ENCODE data around the gene PXT1.
A peak's percentile ranks its signal among the peaks of the same experiment; 100 is the strongest.
"Not testable (repeated sequence)": the region's sequence is repeated elsewhere in the genome, so short reads cannot be mapped to it uniquely, and the experiment has no call there.

Gene PXT1

GRCh38 chr6:36442671-36443470 is at the start of gene PXT1, which contains the start of gene KCTD20:
Gene PXT1, minus strand, starts transcription at chr6:36442854. Its CDS starts 16,772 bp downstream, at chr6:36426082.
Gene KCTD20, plus strand, starts transcription at chr6:36443000. Its CDS starts 27,098 bp downstream, at chr6:36470098.
- peak; percentile 66 to 82 (median 76) for DNase-seq

GRCh38 chr6:36492092-36492491 is 49.4 kb upstream of the PXT1 start:
- no peak for DNase-seq

GRCh38 chr6:36491378-36491965 is 48.8 kb upstream of the PXT1 start:
- no peak for DNase-seq

- no peak for DNase-seq
Measured at GRCh38 chr6:36489426-36489825, 46.8 kb upstream of the PXT1 start.

GRCh38 chr6:36488221-36488620 is 45.6 kb upstream of the PXT1 start:
- peak in 1 of 6 experiments; percentile 36 for DNase-seq

GRCh38 chr6:36487698-36488097 is 45.0 kb upstream of the PXT1 start:
- no peak for DNase-seq

- no peak for DNase-seq
Measured at GRCh38 chr6:36484736-36485135, 42.1 kb upstream of the PXT1 start.

- not testable (repeated sequence) for DNase-seq
Measured at GRCh38 chr6:36483326-36483725, 40.7 kb upstream of the PXT1 start.

- DNase-seq = no peak
Measured at GRCh38 chr6:36479256-36479655, 36.6 kb upstream of the PXT1 start.

- DNase-seq = no peak
Measured at GRCh38 chr6:36478051-36478526, 35.4 kb upstream of the PXT1 start.

- DNase-seq = no peak
Measured at GRCh38 chr6:36469946-36470345, 27.3 kb upstream of the PXT1 start.

GRCh38 chr6:36469148-36469661 is 26.6 kb upstream of the PXT1 start:
- DNase-seq = no peak

- no peak for DNase-seq
Measured at GRCh38 chr6:36467625-36468024, 25.0 kb upstream of the PXT1 start.

- DNase-seq = no peak
Measured at GRCh38 chr6:36464233-36464632, 21.6 kb upstream of the PXT1 start.

GRCh38 chr6:36463676-36464075 is 21.0 kb upstream of the PXT1 start:
- no peak for DNase-seq

GRCh38 chr6:36461646-36462045 is 19.0 kb upstream of the PXT1 start:
- DNase-seq = no peak

GRCh38 chr6:36460916-36461315 is 18.3 kb upstream of the PXT1 start:
- DNase-seq = no peak

- DNase-seq = no peak
Measured at GRCh38 chr6:36459501-36459900, 16.8 kb upstream of the PXT1 start.

GRCh38 chr6:36455486-36456027 is 12.9 kb upstream of the PXT1 start:
- DNase-seq = no peak

GRCh38 chr6:36452897-36453296 is 10.2 kb upstream of the PXT1 start:
- DNase-seq = not testable (repeated sequence)

- not testable (repeated sequence) for DNase-seq
Measured at GRCh38 chr6:36449173-36449572, 6.5 kb upstream of the PXT1 start.

- DNase-seq = no peak
Measured at GRCh38 chr6:36445621-36446020, 3.0 kb upstream of the PXT1 start.

GRCh38 chr6:36444470-36444869 is 1.8 kb upstream of the PXT1 start:
- no peak for DNase-seq

Measured in stimulated activated naive CD4-positive, alpha-beta T cell (primary cell).